GM23338 (cell line): ENCODE data around the gene SMOC2. TPM values are rescaled to one million over a fixed set of nuclear protein-coding genes. Genes with fewer than 3 reads are reported as not detected.

ENCODE experiments used
- ATAC-seq: fragments of 200-7000 bp; cut with Tn5 transposase; 3 replicates; pipeline ENCODE4 v1.9.1; 2020
- DNase-seq: peaks from one replicate; pipeline ENCODE4 v3.0.0-alpha.2; 2015; ENCODE audit warnings: low spot score
- H2AFZ ChIP-seq: fragments of 200-600 bp; sonication (generic); 2 replicates; pipeline ENCODE4 v1.8.0; 2016; ENCODE audit warnings: antibody characterized with exemption, mild to moderate bottlenecking, moderate library complexity
- H3F3A ChIP-seq: fragments of 200-600 bp; sonication (generic); replicated peaks from 2 replicates; pipeline ENCODE4 v1.8.0; 2017; ENCODE audit warnings: antibody characterized with exemption, mixed run types, low read depth
- H3K27ac ChIP-seq: fragments of 200-600 bp; sonication (generic); 2 replicates; pipeline ENCODE4 v1.6.1; 2016; ENCODE audit warnings: low read depth
- H3K27me3 ChIP-seq: fragments of 200-600 bp; sonication (generic); 2 replicates; pipeline ENCODE4 v1.8.0; 2016; ENCODE audit warnings: mild to moderate bottlenecking, mixed run types, moderate library complexity; ENCODE audit not compliant: insufficient read depth
- H3K36me3 ChIP-seq: fragments of 200-600 bp; sonication (generic); 2 replicates; pipeline ENCODE4 v1.8.0; 2016; ENCODE audit warnings: mild to moderate bottlenecking; ENCODE audit not compliant: insufficient read depth
- H3K4me1 ChIP-seq: fragments of 200-600 bp; sonication (generic); 2 replicates; pipeline ENCODE4 v1.8.0; 2016; ENCODE audit warnings: mild to moderate bottlenecking, moderate library complexity; ENCODE audit not compliant: insufficient read depth
- H3K4me2 ChIP-seq: fragments of 200-600 bp; sonication (generic); 2 replicates; pipeline ENCODE4 v1.7.1; 2017; ENCODE audit warnings: mixed run types
- H3K4me3 ChIP-seq: fragments of 200-600 bp; sonication (generic); 2 replicates; pipeline ENCODE4 v1.6.1; 2016; ENCODE audit warnings: mixed run types
- H3K79me2 ChIP-seq: fragments of 200-600 bp; sonication (generic); replicated peaks from 2 replicates; pipeline ENCODE4 v1.8.0; 2017; ENCODE audit warnings: mild to moderate bottlenecking; ENCODE audit not compliant: insufficient read depth
- H3K9me2 ChIP-seq: fragments of 200-600 bp; sonication (generic); 2 replicates; pipeline ENCODE4 v1.8.0; 2017; ENCODE audit not compliant: insufficient read depth
- H4K20me1 ChIP-seq: fragments of 200-600 bp; sonication (generic); replicated peaks from 2 replicates; pipeline ENCODE4 v1.8.0; 2017; ENCODE audit warnings: mild to moderate bottlenecking; ENCODE audit not compliant: insufficient read depth
- H3K27ac Mint-ChIP-seq: 2 replicates; pipeline ENCODE4 v1.8.0; 2020; ENCODE audit warnings: inconsistent platforms, mild to moderate bottlenecking, moderate library complexity, mixed read lengths
- H3K27me3 Mint-ChIP-seq: 3 replicates; pipeline ENCODE4 v1.8.0; 2022; ENCODE audit warnings: low read depth, mild to moderate bottlenecking, moderate library complexity, mixed read lengths, inconsistent platforms; ENCODE audit not compliant: insufficient read depth, poor library complexity
- H3K36me3 Mint-ChIP-seq: 3 replicates; pipeline ENCODE4 v1.8.0; 2021; ENCODE audit warnings: low read depth, mild to moderate bottlenecking, inconsistent platforms, moderate library complexity, mixed read lengths
- H3K4me1 Mint-ChIP-seq: 3 replicates; pipeline ENCODE4 v1.8.0; 2020; ENCODE audit warnings: mild to moderate bottlenecking, inconsistent platforms, mixed read lengths
- H3K4me3 Mint-ChIP-seq: 3 replicates; pipeline ENCODE4 v1.8.0; 2021; ENCODE audit warnings: moderate library complexity, mild to moderate bottlenecking, inconsistent platforms, mixed read lengths
- H3K9me3 Mint-ChIP-seq: 3 replicates; pipeline ENCODE4 v1.8.0; 2020; ENCODE audit warnings: moderate library complexity, mild to moderate bottlenecking, inconsistent platforms, mixed read lengths
- CREB1 ChIP-seq: fragments of 250-450 bp; sonication (Bioruptor Pico); IDR thresholded peaks from 2 replicates; pipeline ENCODE4 v1.5.0; 2020; ENCODE audit warnings: low read depth, mild to moderate bottlenecking, moderate library complexity
- ETS1 ChIP-seq: IDR thresholded peaks from 2 replicates; pipeline ENCODE4 v1.6.1; 2016; ENCODE audit warnings: antibody characterized with exemption
- EZH2 ChIP-seq: fragments of 200-600 bp; sonication (generic); IDR thresholded peaks from one replicate; pipeline ENCODE4 v1.8.0; 2017; ENCODE audit warnings: antibody characterized with exemption, mild to moderate bottlenecking, low read depth; ENCODE audit not compliant: unreplicated experiment
- EZH2phosphoT487 ChIP-seq: fragments of 200-600 bp; sonication (generic); IDR thresholded peaks from one replicate; pipeline ENCODE4 v1.8.1; 2018; ENCODE audit warnings: antibody characterized with exemption; ENCODE audit not compliant: unreplicated experiment
- ZNF114 ChIP-seq: fragments of 250-450 bp; sonication (Bioruptor Pico); IDR thresholded peaks from 2 replicates; pipeline ENCODE4 v1.5.0; 2020; ENCODE audit warnings: mild to moderate bottlenecking, moderate library complexity
- ZNF331 ChIP-seq: fragments of 250-450 bp; sonication (Bioruptor Pico); IDR thresholded peaks from 2 replicates; pipeline ENCODE4 v1.5.0; 2020; ENCODE audit warnings: low read depth, mild to moderate bottlenecking, moderate library complexity
- polyA plus RNA-seq: library from polyadenylated mRNA; unstranded; fragments of >200 nt; fragmentation: Nextera tagmentation; extraction: Ambion mirVana; gene quantifications from 2 replicates; pipeline ENCODE4 v1.2.1, GENCODE V29; 2016
- total RNA-seq: library from RNA; depleted of rRNA; stranded (reverse); fragments of >200 nt; shearing (Covaris generic); gene quantifications from 2 replicates; pipeline ENCODE4 v1.2.3, GENCODE V29; 2014
- TF ChIP-seq, protein P1 (sequence below): fragments of 250-450 bp; sonication (Bioruptor Pico); IDR thresholded peaks from 2 replicates; pipeline ENCODE4 v1.5.0; 2020; ENCODE audit warnings: mild to moderate bottlenecking, moderate library complexity

SMOC2 gene
- total and polyA plus RNA-seq, 2 experiments from 2014 or later, result 4.3 to 6.5 TPM

DNA sequence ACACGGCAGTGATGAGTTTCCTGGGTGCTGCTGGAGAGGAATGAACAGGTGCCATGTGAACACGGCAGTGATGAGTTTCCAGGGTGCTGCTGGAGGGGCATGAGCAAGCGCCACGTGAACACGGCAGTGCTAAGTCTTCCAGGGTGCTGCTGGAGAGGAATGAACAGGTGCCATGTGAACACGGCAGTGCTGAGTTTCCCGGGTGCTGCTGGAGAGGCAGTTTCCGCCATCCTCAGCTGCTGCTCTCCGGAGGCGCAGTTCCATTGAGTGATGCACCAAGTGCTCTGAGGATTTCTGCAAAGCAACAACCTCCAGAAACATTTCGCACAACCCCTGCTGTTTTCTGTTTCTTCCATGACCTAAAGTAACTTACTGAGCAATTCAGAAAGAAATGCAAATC, 155.4 kb downstream of the SMOC2 start:
- Histone ChIP-seq H3K36me3 (no peaks in the 10 kb centered on the region), H3K27me3 (no peaks in the 10 kb centered on the region), H4K20me1 (no peaks in the 10 kb centered on the region), H3K4me3 (no peak overlapping the region), H3F3A (no peaks in the 10 kb centered on the region), H3K9me2 (no peaks in the 10 kb centered on the region), H3K27ac (no peak overlapping the region), H3K4me2 (no peak overlapping the region), H3K4me1 (no peaks in the 10 kb centered on the region; the same call in 1 of the 2 replicates), H3K79me2 (no peaks in the 10 kb centered on the region), H2AFZ (no peak overlapping the region)
- no peak for ATAC-seq
- Mint-ChIP-seq H3K4me1 (peaks cover 5% of the 10 kb centered on the region), H3K4me3 (no peak overlapping the region), H3K27ac (no peak overlapping the region), H3K9me3 (no peaks in the 10 kb centered on the region; the same call in 2 of the 3 replicates), H3K27me3 (peaks cover 7% of the 10 kb centered on the region), H3K36me3 (peaks cover 9% of the 10 kb centered on the region; the same call in 1 of the 3 replicates)
- DNase-seq, result no peak
- TF ChIP-seq ZNF114 (CRISPR knock-in tag), result no peak
- no peak for TF ChIP-seq EZH2phosphoT487
- TF ChIP-seq, protein P1, sequence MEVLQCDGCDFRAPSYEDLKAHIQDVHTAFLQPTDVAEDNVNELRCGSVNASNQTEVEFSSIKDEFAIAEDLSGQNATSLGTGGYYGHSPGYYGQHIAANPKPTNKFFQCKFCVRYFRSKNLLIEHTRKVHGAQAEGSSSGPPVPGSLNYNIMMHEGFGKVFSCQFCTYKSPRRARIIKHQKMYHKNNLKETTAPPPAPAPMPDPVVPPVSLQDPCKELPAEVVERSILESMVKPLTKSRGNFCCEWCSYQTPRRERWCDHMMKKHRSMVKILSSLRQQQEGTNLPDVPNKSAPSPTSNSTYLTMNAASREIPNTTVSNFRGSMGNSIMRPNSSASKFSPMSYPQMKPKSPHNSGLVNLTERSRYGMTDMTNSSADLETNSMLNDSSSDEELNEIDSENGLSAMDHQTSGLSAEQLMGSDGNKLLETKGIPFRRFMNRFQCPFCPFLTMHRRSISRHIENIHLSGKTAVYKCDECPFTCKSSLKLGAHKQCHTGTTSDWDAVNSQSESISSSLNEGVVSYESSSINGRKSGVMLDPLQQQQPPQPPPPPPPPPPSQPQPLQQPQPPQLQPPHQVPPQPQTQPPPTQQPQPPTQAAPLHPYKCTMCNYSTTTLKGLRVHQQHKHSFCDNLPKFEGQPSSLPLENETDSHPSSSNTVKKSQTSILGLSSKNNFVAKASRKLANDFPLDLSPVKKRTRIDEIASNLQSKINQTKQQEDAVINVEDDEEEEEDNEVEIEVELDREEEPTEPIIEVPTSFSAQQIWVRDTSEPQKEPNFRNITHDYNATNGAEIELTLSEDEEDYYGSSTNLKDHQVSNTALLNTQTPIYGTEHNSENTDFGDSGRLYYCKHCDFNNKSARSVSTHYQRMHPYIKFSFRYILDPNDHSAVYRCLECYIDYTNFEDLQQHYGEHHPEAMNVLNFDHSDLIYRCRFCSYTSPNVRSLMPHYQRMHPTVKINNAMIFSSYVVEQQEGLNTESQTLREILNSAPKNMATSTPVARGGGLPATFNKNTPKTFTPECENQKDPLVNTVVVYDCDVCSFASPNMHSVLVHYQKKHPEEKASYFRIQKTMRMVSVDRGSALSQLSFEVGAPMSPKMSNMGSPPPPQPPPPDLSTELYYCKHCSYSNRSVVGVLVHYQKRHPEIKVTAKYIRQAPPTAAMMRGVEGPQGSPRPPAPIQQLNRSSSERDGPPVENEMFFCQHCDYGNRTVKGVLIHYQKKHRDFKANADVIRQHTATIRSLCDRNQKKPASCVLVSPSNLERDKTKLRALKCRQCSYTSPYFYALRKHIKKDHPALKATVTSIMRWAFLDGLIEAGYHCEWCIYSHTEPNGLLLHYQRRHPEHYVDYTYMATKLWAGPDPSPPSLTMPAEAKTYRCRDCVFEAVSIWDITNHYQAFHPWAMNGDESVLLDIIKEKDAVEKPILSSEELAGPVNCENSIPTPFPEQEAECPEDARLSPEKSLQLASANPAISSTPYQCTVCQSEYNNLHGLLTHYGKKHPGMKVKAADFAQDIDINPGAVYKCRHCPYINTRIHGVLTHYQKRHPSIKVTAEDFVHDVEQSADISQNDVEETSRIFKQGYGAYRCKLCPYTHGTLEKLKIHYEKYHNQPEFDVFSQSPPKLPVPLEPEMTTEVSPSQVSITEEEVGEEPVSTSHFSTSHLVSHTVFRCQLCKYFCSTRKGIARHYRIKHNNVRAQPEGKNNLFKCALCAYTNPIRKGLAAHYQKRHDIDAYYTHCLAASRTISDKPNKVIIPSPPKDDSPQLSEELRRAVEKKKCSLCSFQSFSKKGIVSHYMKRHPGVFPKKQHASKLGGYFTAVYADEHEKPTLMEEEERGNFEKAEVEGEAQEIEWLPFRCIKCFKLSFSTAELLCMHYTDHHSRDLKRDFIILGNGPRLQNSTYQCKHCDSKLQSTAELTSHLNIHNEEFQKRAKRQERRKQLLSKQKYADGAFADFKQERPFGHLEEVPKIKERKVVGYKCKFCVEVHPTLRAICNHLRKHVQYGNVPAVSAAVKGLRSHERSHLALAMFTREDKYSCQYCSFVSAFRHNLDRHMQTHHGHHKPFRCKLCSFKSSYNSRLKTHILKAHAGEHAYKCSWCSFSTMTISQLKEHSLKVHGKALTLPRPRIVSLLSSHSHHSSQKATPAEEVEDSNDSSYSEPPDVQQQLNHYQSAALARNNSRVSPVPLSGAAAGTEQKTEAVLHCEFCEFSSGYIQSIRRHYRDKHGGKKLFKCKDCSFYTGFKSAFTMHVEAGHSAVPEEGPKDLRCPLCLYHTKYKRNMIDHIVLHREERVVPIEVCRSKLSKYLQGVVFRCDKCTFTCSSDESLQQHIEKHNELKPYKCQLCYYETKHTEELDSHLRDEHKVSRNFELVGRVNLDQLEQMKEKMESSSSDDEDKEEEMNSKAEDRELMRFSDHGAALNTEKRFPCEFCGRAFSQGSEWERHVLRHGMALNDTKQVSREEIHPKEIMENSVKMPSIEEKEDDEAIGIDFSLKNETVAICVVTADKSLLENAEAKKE (CRISPR knock-in tag), result no peak
- TF ChIP-seq CREB1, result no peak
- TF ChIP-seq ETS1, result no peak
- TF ChIP-seq ZNF331 (CRISPR knock-in tag), result no peak
- TF ChIP-seq EZH2, result no peak
